Upper lobe of left lung (tissue), 6 donors: Measurements from ENCODE around the gene RASD2. TPM values are rescaled to one million over a fixed set of nuclear protein-coding genes. Genes with fewer than 3 reads are reported as not detected.

ENCODE experiments used
- ATAC-seq, 2 donors: fragments of 200-7000 bp; cut with Tn5 transposase; one replicate each; pipeline ENCODE4 v1.9.1; 2022; ENCODE audit warnings: mild to moderate bottlenecking in 2 of 2, moderate library complexity in 2 of 2; ENCODE audit not compliant: low FRiP score in 2 of 2
- DNase-seq, 2 donors: peaks; one replicate each; pipeline ENCODE4 v3.0.0-alpha.2; 2019 to 2020
- H3K27ac ChIP-seq, 4 donors: fragments of 200-600 bp; sonication (generic); one replicate each; pipeline ENCODE4 v1.5.1; 2016 to 2019
- H3K27me3 ChIP-seq, 4 donors: fragments of 200-600 bp; sonication (generic); one replicate each; pipeline ENCODE4 v1.5.1; 2017 to 2019
- H3K36me3 ChIP-seq, 4 donors: fragments of 200-600 bp; sonication (generic); one replicate each; pipeline ENCODE4 v1.5.1; 2016 to 2019
- H3K4me1 ChIP-seq, 4 donors: fragments of 200-600 bp; sonication (generic); one replicate each; pipeline ENCODE4 v1.5.1; 2018 to 2019
- H3K4me3 ChIP-seq, 4 donors: fragments of 200-600 bp; sonication (generic); one replicate each; pipeline ENCODE4 v1.5.1; 2017 to 2019; ENCODE audit warnings: mild to moderate bottlenecking in 2 of 4, moderate library complexity in 1 of 4
- H3K9me3 ChIP-seq, 4 donors: fragments of 200-600 bp; sonication (generic); one replicate each; pipeline ENCODE4 v1.5.1; 2018 to 2019
- EP300 ChIP-seq, 4 donors: sonication (generic); formaldehyde crosslinking; IDR thresholded peaks; one replicate each; pipeline ENCODE4 v1.5.1; 2017; ENCODE audit warnings: antibody characterized with exemption in 4 of 4, control low read depth in 2 of 4
- POLR2A ChIP-seq, 4 donors: fragments of 450-650 bp; IDR thresholded peaks; one replicate each; pipeline ENCODE4 v1.5.1; 2016 to 2017; ENCODE audit warnings: antibody characterized with exemption in 4 of 4, mild to moderate bottlenecking in 2 of 4
- POLR2AphosphoS5 ChIP-seq, 2 donors: sonication (generic); formaldehyde crosslinking; IDR thresholded peaks; one replicate each; pipeline ENCODE4 v1.5.1; 2017; ENCODE audit warnings: antibody characterized with exemption in 2 of 2
- WGBS, 2 donors: methylation state at CpG; one replicate each; pipeline ENCODE4 v1.1.5; 2017 to 2018; 5-methylcytosine and 5-hydroxymethylcytosine counted together
- total RNA-seq, 6 donors: library from RNA; depleted of rRNA in 4 of 6; stranded (reverse); fragments of >200 nt in 4 of 6; gene quantifications; one replicate each; pipeline versions ENCODE4 v1.1.0 to v1.2.1, GENCODE V29; 2016 to 2021
- TF ChIP-seq, protein P1 (sequence below), 6 experiments: fragments of 450-650 bp in 4 of 6; fragments of 200-600 bp in 2 of 6; sonication (generic) in 2 of 6; IDR thresholded peaks; one replicate each; pipeline ENCODE4 v1.5.1; 2016 to 2019; ENCODE audit warnings: antibody characterized with exemption in 6 of 6
- donor health status: DM: no; HTN: no; CAD: no; lungs with moderate emphysema.
- donor health status: DM: no; HTN: yes; CAD: no; lungs with severe emphysema.

The RASD2 gene
- total RNA-seq, 6 donors from 2014 or later = 0.49 to 4.2 (median 1.7) TPM

DNA sequence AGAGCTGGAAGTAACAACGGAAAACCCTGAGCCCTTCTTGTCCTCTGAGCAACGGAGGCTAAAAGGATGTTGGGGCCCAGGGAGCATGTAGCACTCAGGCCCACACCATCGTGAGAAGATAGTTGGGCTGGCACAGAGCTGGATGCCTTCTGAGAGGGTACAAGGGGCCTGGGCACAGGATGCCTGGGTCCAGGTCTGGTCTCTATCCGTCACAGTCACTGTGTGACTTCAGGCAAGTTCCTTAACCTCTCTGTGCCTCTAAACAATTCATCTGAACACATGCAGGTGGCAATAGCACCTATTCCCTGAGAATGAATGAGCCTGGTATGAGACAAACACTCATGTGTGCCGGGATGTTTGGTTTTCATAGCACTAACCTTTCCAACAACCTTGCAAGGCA lies 47.3 kb downstream of the RASD2 start:
- ATAC-seq (no peak), DNase-seq (no peak)
- Histone ChIP-seq H3K27me3 (no peaks in the 10 kb centered on the region), H3K36me3 (no peaks in the 10 kb centered on the region), H3K4me3 (no peak overlapping the region), H3K4me1 (peaks cover 0 to 27% (median 15%) of the 10 kb centered on the region in 4 donors), H3K9me3 (no peaks in the 10 kb centered on the region), H3K27ac (no peak overlapping the region)
- TF ChIP-seq, protein P1, sequence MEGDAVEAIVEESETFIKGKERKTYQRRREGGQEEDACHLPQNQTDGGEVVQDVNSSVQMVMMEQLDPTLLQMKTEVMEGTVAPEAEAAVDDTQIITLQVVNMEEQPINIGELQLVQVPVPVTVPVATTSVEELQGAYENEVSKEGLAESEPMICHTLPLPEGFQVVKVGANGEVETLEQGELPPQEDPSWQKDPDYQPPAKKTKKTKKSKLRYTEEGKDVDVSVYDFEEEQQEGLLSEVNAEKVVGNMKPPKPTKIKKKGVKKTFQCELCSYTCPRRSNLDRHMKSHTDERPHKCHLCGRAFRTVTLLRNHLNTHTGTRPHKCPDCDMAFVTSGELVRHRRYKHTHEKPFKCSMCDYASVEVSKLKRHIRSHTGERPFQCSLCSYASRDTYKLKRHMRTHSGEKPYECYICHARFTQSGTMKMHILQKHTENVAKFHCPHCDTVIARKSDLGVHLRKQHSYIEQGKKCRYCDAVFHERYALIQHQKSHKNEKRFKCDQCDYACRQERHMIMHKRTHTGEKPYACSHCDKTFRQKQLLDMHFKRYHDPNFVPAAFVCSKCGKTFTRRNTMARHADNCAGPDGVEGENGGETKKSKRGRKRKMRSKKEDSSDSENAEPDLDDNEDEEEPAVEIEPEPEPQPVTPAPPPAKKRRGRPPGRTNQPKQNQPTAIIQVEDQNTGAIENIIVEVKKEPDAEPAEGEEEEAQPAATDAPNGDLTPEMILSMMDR (IDR thresholded peaks at IDR 0.05) = no peak
- TF ChIP-seq POLR2AphosphoS5 (IDR thresholded peaks at IDR 0.05) = no peak
- no peak for TF ChIP-seq EP300 (IDR thresholded peaks at IDR 0.05)
- TF ChIP-seq POLR2A (IDR thresholded peaks at IDR 0.05) = no peak
- WGBS, 2 donors = 63 to 68% methylated on average over 5 of the region's 5 CpGs

DNA sequence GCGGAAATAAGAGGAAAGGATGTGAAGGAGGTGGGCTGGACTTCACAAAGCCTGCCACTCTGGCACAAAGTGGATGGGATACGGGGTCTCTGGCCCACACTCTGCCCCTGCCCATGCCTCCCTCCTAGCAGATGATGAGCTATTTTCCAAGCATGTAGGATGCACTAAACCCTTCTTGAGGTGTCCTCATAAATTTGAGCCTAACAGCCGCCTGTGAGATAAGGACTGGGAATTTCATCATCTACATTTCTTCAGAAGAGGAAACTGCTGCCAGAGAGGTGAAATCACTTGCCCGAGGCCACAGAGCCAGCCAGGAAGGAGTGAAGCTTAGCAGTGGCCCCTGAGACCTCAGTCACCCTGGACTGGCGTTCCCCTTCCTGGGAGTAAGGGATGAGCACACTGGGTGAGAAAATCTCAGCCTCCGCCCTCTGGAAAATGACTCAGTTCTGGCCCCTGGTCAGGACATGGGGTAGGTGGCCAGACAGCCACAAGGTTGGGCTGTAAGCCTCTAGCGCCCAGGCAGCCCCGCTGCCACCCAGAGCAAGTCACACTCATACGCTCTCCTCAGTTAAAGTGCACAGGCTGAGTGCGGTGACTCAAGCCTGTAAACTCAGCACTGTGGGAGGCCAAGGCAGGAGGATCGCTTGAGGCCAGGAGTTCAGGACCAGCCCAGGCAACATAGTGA lies 48.6 kb downstream of the RASD2 start:
- Histone ChIP-seq H3K36me3 (no peaks in the 10 kb centered on the region), H3K4me1 (peaks cover 0 to 27% (median 15%) of the 10 kb centered on the region in 4 donors), H3K4me3 (no peak overlapping the region), H3K27me3 (no peaks in the 10 kb centered on the region), H3K9me3 (no peaks in the 10 kb centered on the region), H3K27ac (no peak overlapping the region)
- DNase-seq (peak in 1 of 2 donors; percentile 63), ATAC-seq (peak in 1 of 2 donors; percentile 93)
- WGBS, 2 donors = 67 to 79% methylated on average over 8 to 11 of the region's 11 CpGs
- TF ChIP-seq, protein P1 (IDR thresholded peaks at IDR 0.05) = no peak
- TF ChIP-seq POLR2A (IDR thresholded peaks at IDR 0.05) (no peak), POLR2AphosphoS5 (IDR thresholded peaks at IDR 0.05) (no peak), EP300 (IDR thresholded peaks at IDR 0.05) (no peak)

DNA sequence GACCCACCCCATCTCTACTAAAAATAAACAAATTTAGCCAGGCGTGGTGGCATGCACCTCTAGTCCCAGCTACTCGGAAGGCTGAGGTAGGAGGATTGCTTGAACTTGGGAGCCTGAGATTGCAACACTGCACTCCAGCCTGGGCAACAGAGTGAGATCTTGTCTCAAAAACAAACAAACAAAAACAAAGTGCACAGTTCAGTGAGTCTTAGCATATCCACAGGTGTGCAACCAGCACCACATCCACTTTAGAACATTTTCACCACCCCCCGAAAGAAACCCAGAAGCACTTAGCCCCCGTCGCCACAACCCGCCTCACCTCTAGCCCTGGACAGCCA lies 49.1 kb downstream of the RASD2 start:
- Histone ChIP-seq H3K4me1 (peaks cover 0 to 27% (median 15%) of the 10 kb centered on the region in 4 donors), H3K27ac (no peak overlapping the region), H3K9me3 (no peaks in the 10 kb centered on the region), H3K27me3 (no peaks in the 10 kb centered on the region), H3K4me3 (no peak overlapping the region), H3K36me3 (no peaks in the 10 kb centered on the region)
- TF ChIP-seq EP300 (IDR thresholded peaks at IDR 0.05) (no peak), POLR2A (IDR thresholded peaks at IDR 0.05) (no peak), POLR2AphosphoS5 (IDR thresholded peaks at IDR 0.05) (no peak)
- TF ChIP-seq, protein P1 (IDR thresholded peaks at IDR 0.05) = no peak
- 82 to 88% methylated on average over 6 of the region's 6 CpGs for WGBS, 2 donors
- DNase-seq (no peak), ATAC-seq (no peak)

DNA sequence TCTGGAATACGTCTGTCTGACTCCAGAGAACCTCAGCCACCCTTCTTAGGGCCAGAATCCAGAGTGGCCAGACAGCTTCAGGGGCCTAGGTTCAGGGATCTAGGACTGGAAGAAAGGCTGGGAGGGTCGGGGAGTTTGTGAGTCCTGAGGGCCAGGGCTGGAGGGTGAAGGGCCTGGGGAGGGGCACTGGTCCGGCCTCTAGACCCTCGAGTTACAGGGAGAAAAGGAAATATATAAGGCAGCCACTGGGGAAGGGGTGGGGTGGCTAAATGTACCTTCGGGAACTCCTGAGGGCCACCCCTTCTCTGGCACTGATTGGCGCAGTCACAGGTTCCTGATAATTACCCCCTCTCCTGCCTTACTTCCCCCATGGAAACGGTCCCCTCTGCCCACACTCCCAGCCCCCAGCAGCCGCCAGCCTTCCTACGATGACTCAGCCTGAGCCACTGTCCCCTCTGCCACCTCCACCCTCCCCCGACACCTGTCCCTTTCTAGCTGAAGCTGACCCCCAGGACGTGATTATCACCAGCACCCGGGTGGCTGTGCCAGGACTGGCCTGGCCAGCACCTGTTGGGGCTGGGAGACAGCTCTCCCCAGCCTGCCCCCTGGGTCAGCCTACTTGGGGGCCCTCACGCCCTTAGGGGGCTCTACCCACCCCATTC lies 50.1 kb downstream of the RASD2 start:
- WGBS, 2 donors = 70 to 74% methylated on average over 13 of the region's 13 CpGs
- ATAC-seq = no peak
- no peak overlapping the region for H3K27ac ChIP-seq
- H3K4me1 ChIP-seq = peaks cover 0 to 27% (median 15%) of the 10 kb centered on the region in 4 donors
- no peaks in the 10 kb centered on the region for H3K36me3 ChIP-seq
- no peak for DNase-seq
- TF ChIP-seq, protein P1 (IDR thresholded peaks at IDR 0.05) = no peak
- no peak for TF ChIP-seq POLR2A (IDR thresholded peaks at IDR 0.05)
- no peak for TF ChIP-seq EP300 (IDR thresholded peaks at IDR 0.05)
- no peak for TF ChIP-seq POLR2AphosphoS5 (IDR thresholded peaks at IDR 0.05)
- no peaks in the 10 kb centered on the region for H3K27me3 ChIP-seq
- no peaks in the 10 kb centered on the region for H3K9me3 ChIP-seq
- no peak overlapping the region for H3K4me3 ChIP-seq
